ENCODE results near the gene CYP3A7.
A peak's percentile ranks its signal among the peaks of the same experiment; 100 is the strongest.
"Not testable (repeated sequence)": the region's sequence is repeated elsewhere in the genome, so short reads cannot be mapped to it uniquely, and the experiment has no call there.

Gene CYP3A7

DNA sequence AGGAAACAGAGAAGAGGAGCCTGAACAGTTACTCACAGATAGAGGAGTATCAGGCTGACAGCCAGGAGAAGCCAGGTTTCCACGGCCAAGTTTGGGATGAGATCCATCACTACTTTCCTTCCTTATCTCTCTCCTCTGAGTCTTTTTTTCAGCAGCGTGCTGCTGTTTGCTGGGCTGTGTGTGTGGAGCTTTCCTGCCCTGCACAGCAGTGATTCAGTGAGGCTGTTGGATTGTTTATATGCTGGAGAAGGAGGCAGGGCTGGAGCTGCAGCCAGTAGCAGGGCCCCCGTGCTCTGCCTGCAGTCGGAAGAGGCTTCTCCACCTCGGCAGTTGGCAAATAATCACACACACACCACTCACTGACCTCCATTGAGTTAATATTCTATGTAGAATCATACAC is at the start of gene CYP3A7:
Gene CYP3A7, minus strand, starts transcription at position 210 of the 400 bp plus-strand sequence. Its CDS starts 103 bp downstream, at position 107.
- no peak for DNase-seq (ENCODE audit: low spot score)

DNA sequence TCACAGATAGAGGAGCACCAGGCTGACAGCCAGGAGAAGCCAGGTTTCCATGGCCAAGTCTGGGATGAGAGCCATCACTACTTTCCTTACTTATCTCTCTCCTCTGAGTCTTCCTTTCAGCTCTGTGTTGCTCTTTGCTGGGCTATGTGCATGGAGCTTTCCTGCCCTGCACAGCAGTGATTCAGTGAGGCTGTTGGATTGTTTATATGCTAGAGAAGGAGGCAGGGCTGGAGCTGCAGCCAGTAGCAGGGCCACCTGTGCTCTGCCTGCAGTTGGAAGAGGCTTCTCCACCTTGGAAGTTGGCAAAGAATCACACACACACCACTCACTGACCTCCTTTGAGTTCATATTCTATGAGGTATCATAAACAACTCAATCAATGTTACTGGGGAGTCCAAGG is 49.0 kb upstream of the CYP3A7 start, which contains the start of gene CYP3A4:
Gene CYP3A4, minus strand, starts transcription at position 178 of the 400 bp plus-strand sequence. Its CDS starts 103 bp downstream, at position 75.
- DNase-seq (ENCODE audit: low spot score) = no peak

DNA sequence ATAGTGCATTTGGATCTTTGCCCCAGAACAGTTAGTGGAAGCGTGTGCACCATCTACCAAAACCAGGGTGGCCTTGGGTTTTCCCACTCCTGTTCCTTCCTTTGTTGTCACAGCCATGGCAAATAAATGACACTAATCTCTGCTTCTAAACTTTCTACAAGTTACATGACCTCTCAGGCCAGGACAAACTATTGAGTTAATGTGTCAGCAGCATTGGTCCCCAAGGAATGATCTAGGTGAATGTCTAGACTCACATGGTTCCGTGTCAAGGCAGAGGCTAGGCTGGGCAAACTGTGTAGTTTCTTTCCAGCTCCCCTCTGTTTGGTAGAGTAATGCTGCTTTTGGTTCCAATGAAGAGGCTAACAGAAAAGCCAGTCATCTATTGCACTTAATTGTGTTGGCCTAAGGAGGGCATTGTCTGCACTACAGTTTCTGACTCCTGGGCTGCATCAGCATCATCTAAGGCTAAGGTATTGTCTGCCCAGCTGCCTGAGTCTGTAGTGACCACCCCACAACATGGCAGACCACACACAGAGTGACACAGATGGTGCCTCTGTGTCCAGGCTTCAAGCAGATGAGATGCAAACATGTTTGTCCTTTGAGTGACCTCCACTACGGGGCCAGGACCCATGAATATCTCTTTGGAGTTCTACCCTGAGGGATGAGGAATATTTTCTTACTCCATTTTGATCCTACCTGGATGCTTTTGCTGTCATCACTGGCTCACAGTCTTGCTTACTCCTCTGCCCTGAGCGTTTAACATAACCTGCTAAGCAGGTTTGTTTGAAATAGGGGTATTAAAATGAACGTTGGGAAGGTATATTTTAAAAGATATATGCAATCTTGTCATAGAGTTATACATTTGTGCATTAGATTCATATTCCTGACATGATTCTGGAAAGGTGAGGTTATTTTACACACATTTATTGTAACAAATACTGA is 47.3 kb upstream of the CYP3A7 start:
- no peak for DNase-seq (ENCODE audit: low spot score)

DNA sequence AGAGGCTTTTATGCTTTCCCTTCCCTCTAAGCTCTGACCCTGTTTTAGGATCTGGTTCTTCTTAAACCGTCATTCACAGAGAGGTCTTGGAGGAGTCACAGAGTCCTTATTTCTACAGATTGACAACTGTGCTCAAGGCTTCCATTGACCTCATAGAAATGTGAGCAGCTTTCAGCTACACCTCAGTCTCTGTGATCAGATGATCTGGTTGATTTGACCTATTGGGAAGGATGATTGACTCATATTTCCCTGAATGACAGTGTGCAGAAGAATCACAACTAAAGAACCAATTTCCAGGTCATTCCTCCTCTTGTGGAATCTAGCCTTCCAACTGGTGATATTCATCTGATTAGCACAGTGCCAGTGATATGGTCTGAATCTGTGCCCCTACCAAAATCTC is 45.6 kb upstream of the CYP3A7 start:
- DNase-seq (ENCODE audit: low spot score) = no peak

DNA sequence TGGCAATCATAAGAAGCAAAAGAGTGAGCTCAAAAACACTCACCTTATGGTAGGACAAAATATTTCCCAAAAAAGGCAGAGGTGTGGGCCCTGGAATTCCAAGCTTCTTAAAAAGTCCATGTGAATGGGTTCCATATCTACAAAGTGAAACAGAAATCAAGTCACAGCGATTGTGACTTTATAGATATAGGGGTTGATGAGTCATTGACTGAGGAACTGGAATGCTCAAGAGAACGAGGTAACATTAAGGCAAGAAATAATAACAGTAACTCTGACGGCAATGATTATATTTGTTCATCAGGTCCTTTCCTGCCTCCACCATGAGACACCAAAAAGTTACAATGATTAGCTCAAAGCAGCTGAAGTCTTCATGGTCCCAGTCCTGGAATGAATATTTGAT is 45.0 kb upstream of the CYP3A7 start:
- no peak for DNase-seq (ENCODE audit: low spot score)

DNA sequence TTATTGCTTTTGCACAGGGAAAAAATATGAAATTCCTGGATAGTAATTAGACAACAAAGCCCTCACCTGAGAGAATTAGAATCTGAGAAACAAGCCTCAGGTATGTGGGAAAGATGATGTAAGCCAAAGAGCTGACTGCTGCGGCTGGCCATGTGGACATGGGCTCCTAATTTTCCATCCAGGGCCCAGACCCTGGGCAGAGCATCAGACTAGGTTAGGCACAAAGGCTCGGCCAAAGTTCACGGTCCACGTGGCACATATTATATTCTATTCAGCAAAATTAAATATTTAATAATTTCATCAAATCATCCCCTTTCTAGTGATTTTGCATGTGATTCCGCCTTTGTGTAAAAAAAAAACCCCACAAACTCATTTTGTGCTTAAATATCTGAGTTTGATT is 43.9 kb upstream of the CYP3A7 start:
- DNase-seq (ENCODE audit: low spot score) = no peak

DNA sequence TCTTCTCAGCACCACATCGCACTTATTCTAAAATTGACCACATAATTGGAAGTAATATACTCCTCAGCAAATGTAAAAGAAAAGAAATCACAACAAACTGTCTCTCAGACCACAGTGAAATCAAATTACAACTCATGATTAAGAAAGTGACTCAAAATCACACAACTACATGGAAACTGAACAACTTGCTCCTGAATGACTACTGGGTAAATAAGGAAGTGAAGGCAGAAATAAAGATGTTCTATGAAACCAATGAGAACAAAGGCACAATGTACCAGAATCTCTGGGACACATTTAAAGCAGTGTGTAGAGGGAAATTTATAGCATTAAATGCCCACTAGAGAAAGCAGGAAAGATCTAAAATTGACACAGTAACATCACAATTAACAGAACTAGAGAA is 38.4 kb upstream of the CYP3A7 start:
- not testable (repeated sequence) for DNase-seq (ENCODE audit: low spot score)

DNA sequence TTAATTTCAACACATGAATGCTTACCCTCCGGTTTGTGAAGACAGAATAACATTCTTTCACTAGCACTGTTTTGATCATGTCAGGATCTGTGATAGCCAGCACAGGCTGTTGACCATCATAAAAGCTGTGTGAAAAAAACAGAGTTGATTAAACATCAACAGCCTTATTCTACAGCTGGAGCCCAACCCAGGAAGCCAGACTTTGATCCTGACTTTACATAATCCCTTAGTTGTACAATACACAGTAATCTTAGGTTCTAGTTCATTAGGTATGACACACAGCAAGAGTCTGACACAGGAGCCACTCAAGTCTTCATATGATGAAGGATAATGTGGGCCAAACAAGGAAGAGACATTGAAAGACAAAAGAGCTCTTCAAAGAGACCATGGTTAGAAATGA is 37.6 kb upstream of the CYP3A7 start:
- DNase-seq (ENCODE audit: low spot score) = no peak

DNA sequence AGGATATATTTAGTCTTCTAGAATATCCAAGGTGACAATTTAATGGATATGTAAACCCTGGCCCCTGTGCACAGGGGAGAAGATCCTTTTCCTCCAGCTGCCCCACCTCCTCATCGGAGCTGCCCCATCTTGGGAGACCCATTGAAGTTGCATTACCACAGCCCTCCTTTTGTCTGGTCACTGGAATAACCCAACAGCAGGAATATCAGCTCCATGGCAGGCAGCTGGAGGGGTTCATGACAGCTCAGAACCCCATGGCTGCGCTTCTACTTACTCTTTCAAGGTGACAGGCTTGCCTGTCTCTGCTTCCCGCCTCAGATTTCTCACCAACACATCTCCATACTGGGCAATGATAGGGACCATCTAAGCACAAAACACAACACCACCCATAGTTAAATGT is 34.5 kb upstream of the CYP3A7 start:
- not testable (repeated sequence) for DNase-seq (ENCODE audit: low spot score)

DNA sequence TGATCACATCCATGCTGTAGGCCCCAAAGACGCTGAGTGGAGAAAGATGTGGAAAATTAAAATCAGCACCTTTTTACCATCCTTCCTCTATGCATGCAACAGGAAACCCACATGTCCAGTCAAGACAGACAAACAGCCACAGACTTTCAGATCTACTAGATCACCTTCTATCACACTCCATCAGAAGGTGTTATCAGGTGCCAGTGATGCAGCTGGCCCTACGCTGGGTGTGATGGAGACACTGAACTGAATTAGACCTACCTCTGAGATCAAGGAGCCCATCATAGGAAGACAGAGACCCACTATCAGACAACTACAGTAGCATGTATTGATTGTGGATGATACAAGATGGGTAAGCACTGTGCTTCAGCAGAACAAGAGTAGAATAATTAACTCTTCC is 33.5 kb upstream of the CYP3A7 start:
- DNase-seq (ENCODE audit: low spot score) = no peak

DNA sequence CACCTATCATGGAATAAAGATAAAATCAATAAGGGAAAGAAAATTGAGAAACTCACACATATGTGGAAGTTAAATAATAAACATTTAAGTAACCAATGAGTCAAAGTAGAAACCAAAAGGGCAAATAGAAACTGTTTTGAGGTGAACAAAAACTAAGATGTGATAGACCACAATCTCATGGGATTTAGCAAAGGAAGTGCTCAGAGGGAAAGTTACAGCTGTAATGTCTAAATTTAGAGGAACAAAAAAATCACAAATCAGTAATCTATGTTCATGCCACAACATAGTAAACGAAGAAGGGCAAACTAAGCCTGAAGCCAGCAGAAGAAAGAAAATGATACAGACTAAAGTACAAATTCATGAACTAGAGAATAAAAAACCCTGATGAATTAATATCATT is 32.7 kb upstream of the CYP3A7 start:
- DNase-seq (ENCODE audit: low spot score) = no peak

DNA sequence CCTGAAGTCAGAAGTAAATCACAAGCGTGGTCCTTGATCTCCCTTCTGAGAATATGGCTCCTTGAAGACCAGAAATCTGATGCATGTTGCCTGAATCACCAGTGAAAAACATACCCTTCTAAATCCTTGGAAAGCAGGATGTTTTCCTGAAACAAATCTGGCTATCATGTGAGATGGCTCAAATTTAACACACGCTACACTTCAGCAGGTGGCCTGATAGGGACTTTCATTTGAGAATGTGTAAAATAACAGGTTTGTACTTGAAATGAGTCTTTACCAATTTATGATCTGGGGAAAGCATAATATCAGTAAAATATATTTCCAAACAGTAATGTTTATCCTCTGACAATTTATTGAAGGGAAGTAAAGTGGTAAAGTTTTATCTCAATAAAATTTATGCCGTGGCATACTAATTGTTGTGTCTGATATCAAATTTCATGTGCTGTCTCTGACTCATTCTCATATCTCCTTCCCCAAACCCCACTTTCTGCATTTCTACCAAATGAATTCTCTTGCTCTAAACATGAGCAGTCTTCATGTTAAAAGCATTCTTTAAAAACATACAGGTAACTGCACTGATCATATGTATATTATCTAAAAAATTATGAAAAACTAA is 31.6 kb upstream of the CYP3A7 start:
- no peak for DNase-seq (ENCODE audit: low spot score)

DNA sequence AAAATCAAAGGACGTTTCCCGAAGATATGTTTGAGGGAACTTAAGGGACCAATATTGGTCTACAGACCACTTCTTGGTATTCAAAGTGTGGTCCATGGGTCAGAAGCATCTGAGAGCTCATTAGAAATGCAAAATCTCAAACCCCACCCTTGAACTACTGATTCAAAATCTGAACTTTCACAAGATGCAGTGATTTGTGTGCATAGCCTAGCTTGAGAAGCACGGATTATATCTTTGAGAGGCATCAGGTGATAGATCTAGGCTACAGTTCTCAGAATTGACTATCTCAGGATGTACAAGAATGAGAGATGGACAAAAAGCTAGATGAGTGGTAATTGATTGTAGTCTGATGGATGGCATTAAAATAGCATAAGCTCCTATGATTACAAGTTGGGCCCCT is 29.5 kb upstream of the CYP3A7 start:
- no peak for DNase-seq (ENCODE audit: low spot score)

DNA sequence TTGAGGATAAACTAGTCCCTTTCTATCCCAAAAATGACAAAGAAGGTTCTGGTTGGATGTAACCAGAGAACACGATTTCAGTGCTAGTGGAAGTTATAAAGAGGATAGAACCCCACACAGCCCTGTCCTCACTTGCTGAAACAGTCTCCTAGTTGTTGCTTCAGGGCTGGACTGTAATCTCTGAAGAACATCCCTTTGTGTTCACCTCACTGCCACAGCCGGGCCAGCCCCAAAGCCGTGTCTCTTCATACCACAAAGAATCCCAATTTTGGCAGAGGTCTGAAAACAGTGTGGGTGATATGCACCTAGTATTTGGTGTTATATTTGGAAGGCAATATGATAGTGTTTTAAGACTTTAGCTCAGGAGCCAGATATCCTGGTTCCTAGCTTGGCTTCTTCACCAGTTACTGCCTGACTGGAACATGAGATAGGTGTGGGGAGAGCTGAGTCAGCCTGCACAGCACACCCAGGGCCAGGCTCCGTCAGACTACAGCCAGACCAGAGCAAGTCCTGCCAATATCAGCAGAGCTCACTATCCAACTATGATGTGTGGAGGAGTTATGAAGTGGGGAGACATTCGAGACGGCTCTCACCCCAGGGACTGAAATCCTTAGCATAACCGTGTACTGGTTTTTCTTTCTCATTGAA is 27.8 kb upstream of the CYP3A7 start:
- DNase-seq (ENCODE audit: low spot score) = peak; percentile 72

DNA sequence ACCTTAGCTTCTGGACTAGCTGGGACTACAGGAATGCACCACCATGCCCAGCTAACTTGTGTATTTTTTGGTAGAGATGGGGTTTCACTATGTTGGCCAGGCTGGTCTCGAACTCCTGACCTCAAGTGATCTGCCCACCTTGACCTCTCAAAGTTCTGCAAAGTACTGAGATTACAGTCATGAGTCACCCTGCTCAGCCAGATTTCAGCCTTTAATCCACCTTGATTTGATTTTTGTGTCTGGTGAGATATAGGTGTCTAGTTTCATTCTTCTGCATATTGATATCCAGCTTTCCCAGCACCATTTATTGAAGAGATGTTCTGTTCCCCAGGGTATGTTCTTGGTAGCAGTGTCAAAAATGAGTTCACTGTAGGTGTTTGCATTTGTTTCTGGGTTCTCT is 20.1 kb upstream of the CYP3A7 start:
- no peak for DNase-seq (ENCODE audit: low spot score)

DNA sequence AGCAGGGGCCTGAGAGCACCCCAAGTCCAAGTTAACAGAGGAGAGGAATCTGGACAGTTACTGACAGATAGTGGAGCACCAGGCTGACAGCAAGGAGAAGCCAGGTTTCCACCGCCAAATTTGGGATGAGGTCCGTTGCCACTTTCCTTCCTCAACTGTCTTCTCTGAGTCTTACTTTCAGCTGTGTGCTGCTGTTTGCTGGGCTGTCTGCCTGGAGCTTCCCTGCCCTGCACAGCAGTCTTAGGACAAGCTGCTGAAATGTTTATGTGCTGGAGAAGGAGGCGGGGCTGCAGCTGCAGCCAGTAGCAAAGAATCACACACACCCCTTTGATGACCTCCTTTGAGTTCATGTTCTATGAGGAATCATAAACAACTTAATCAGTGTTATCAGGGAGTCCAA is 17.4 kb upstream of the CYP3A7 start:
- DNase-seq (ENCODE audit: low spot score) = no peak

DNA sequence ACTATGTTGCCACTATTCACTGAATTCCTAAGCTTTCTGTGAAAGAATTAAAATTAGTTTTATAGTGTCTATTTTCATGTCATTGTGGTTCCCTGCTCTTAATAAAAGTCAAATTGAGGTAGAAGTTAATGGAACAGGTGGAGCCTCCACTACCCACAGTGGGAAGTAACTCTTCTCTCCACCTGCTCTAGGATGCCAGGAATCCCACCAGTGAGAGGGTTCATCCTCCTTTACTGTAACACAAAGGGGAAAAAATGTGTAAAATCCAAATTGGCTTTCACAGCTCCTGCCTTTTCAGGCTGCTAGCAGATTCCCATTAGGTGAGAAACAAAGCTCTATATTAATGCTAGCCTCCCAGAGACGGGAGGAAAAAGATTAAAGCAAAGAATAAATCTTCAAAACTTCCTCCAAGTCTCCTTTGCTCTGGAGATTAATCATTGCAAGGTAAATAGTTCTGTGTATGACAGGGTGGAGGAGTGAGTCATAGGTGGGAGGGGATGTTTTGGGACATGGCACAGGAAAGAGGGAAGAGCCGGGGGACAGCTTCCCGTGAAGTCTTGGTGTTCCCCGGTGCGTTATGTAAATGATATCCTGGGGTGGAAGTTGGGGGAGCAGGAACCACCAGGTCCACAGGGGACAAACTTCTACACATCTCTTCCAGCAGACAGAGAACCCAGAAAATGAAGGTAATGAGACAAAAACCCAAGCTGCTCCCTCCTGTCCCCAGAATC is 16.5 kb upstream of the CYP3A7 start:
- not testable (repeated sequence) for DNase-seq (ENCODE audit: low spot score)

DNA sequence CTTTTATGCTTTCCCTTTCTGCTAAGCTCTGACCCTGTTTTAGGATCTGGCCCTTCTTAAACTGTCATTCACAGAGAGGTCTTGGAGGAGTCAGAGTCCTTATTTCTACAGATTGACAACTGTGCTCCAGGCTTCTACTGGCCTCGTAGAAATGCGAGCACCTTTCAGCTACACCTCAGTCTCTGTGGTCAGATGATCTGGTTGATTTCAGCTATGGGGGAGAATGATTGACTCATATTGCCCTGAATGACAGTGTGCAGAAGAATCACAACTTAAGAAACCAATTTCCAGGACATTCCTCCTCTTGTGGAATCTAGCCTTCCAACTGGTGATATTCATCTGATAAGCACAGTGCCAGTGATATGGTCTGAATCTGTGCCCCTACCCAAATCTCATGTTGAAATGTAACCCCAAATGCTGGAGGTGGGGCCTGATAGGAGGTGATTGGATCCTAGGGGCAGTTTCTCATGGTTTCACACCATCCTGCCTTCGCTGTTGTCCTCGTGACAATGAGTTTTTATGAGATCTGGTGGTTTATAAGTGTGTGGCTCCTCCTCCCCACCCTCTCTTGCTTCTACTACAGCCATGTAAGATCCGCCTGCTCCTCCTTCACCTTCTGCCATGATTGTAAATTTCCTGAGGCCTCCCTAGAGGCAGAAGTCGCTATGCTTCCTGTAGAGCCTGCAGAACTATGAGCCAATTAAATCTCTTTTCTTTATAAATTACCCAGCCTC is 14.0 kb upstream of the CYP3A7 start:
- DNase-seq (ENCODE audit: low spot score) = no peak

DNA sequence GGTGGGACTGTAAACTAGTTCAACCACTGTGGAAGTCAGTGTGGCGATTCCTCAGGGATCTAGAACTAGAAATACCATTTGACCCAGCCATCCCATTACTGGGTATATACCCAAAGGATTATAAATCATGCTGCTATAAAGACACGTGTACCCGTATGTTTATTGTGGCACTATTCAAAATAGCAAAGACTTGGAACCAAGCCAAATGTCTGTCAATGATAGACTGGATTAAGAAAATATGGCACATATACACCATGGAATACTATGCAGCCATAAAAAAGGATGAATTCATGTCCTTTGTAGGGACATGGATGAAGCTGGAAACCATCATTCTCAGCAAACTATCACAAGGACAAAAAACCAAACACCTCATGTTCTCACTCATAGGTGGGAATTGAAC is 11.9 kb upstream of the CYP3A7 start:
- DNase-seq (ENCODE audit: low spot score) = not testable (repeated sequence)

DNA sequence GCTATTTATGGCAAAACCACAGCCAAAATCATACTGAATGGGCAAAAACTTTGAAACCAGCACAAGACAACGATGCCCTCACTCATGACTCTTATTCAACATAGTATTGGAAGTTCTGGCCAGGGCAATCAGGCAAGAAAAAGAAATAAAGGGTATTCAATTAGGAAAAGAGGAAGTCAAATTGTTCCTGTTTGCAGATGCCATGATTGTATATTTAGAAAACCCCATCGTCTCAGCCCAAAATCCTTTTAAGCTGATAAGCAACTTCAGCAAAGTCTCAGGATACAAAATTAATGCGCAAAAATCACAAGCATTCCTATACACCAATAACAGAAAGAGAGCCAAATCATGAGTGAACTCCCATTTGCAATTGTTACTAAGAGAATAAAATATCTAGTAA is 10.4 kb upstream of the CYP3A7 start:
- DNase-seq (ENCODE audit: low spot score) = not testable (repeated sequence)

DNA sequence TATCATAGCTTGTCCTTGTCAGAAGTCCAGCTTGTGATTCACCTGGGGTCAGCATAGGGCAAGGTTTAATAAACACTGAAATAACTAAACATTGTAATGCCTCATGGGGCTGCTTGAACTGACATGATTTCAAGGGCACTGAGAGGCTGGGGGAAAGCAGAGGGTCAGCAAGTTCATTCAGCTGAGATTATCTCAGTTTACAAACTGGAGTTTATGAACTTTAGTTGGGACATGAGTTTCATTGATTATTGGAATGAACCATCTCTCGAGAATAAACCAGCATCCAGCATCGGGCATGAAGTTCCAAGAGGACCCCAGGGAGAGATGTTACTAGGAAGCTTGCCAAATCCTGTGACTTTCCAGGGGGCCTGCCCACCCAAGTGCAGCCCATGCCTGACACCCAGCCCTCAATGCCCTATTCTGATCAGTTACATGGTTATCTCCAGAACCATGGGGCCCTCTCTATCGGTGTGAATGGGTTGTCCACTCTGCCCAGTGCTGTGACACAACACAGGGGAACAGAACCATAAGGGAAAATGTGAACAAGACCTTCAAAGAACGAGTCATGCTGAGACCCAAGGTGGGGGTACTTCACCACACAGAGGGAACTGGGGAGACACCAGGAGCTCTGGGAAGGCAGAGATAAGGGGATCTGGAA is 7.9 kb upstream of the CYP3A7 start:
- DNase-seq (ENCODE audit: low spot score) = no peak
